ENCODE measurements around the gene AMBN.

GRCh38 chr4:70556856-70557255, 35.2 kb upstream of the AMBN start:
- TF ChIP-seq CTCF (tag by site-specific recombination; IDR thresholded peaks at IDR 0.05) (no peak), TCF7L2 (IDR thresholded peaks at IDR 0.05; ENCODE audit: borderline replicate concordance, low read depth, low read length) (no peak), ATF2 (tag by site-specific recombination; IDR thresholded peaks at IDR 0.05; ENCODE audit: low read depth) (no peak), KLF16 (tag by site-specific recombination; IDR thresholded peaks at IDR 0.05) (no peak), ZNF132 (tag by site-specific recombination; IDR thresholded peaks at IDR 0.05; ENCODE audit: borderline replicate concordance) (no peak), PRDM4 (tag by site-specific recombination; IDR thresholded peaks at IDR 0.05) (no peak)
